ENCODE results near the gene USP43. TPM values are rescaled to one million over a fixed set of nuclear protein-coding genes. Genes with fewer than 3 reads are reported as not detected.

Gene USP43
- total and polyA plus RNA-seq, 10 of the 15 experiments (the other 5 are each of a cell fraction or from before 2014, with no cell fraction given): 0.94 TPM; not detected in 9

- TF ChIP-seq CUX1 (IDR thresholded peaks at IDR 0.05; ENCODE audit: insufficient replicate concordance, low read depth, low read length): no peak
These were observed 83.2 kb downstream of the USP43 start (continued) for GRCh38 chr17:9728564-9728963.

GRCh38 chr17:9729034-9729650 is 83.8 kb downstream of the USP43 start:
- Histone ChIP-seq H3K36me3 (ENCODE audit: control insufficient read depth in 2 of 2, insufficient read depth in 2 of 2, low read length in 1 of 2) (no peaks in the 10 kb centered on the region), H3K9me3 (replicated peaks; ENCODE audit: control insufficient read depth, insufficient read depth, low read length) (no peaks in the 10 kb centered on the region), H3K27me3 (replicated peaks in 1 of 2; ENCODE audit: control insufficient read depth in 2 of 2, insufficient read depth in 2 of 2, low read length in 1 of 2) (no peaks in the 10 kb centered on the region; a peak in 1 of 4 replicates), H2AFZ (ENCODE audit: control insufficient read depth, low read depth, low read length) (no peak overlapping the region), H3K4me3 (no peak overlapping the region), H3K4me1 (ENCODE audit: control insufficient read depth, insufficient read depth, low read length) (no peaks in the 10 kb centered on the region), H3K9ac (ENCODE audit: control insufficient read depth, insufficient read depth, low read length) (no peak overlapping the region), H4K20me1 (ENCODE audit: control insufficient read depth, insufficient read depth) (no peaks in the 10 kb centered on the region), H3K4me2 (ENCODE audit: control insufficient read depth, insufficient read depth) (no peak overlapping the region), H3K27ac (ENCODE audit: control insufficient read depth, insufficient read depth) (no peak overlapping the region), H3K79me2 (ENCODE audit: control insufficient read depth, insufficient read depth, low read length) (no peaks in the 10 kb centered on the region)
- ChIA-PET RAD21 (ENCODE audit: unreplicated experiment) (interaction anchor here (0.5 to 1.2 kb wide), 2 partner anchors 40 to 880 kb away, joined by 3 to 8 read pairs; no protein-coding TSS in a partner anchor), POLR2A (interaction anchor here (0.7 kb wide), 1 partner anchor 13 kb away, joined by 4 read pairs; no protein-coding TSS in a partner anchor), CTCF (interaction anchor here (0.6 to 1.4 kb wide), 4 partner anchors 9 to 171 kb away, joined by 3 to 7 read pairs (median 4); no protein-coding TSS in a partner anchor), SMC1A (ENCODE audit: uncharacterized antibody, unreplicated experiment) (no interaction called here)
- peak; percentile 8 for DNase-seq (ENCODE audit: low read depth, low spot score)
- in situ Hi-C loops (cut with MboI): no loop called here
- BruUV-seq (replicated peaks): no TSS peak
- intact Hi-C loops (cut with micrococcal nuclease; ENCODE audit: unreplicated experiment): loop anchor here (2.0 kb wide), 1 partner anchor 40 kb away; no protein-coding TSS in a partner anchor
- FAIRE-seq: peak; percentile 27
- 0% methylated on average over 2 of the region's 2 CpGs for WGBS (ENCODE audit: insufficient coverage, insufficient replicate concordance, low lambda C conversion rate, missing lambda C conversion rate)
- TF ChIP-seq CHD4 (IDR thresholded peaks at IDR 0.05) (no peak), RAD21 (IDR thresholded peaks at IDR 0.05; ENCODE audit: insufficient read depth, low read depth, low read length) (peak; percentile 87), SMC3 (IDR thresholded peaks at IDR 0.05; ENCODE audit: borderline replicate concordance, low read length) (peak; percentile 60; the same call in 1 of the 2 replicates), CTCF (IDR thresholded peaks at IDR 0.05 in 2 of 3, conservative IDR thresholded peaks at IDR 0.05 in 1 of 3; ENCODE audit: control insufficient read depth in 2 of 3, extremely low read depth in 1 of 3, insufficient read depth in 1 of 3, low read depth in 3 of 3, low read length in 3 of 3) (peak; percentile 88 to 100 (median 98))
- ATAC-seq: peak; percentile 50; the same call in 1 of the 3 replicates
